K562 (cell line): ENCODE data around the gene ANAPC5. TPM values are rescaled to one million over a fixed set of nuclear protein-coding genes. Genes with fewer than 3 reads are reported as not detected.

Experiments used
- ARNT ChIP-seq, 2 experiments: fragments of 450-650 bp; IDR thresholded peaks; 2 replicates each; pipeline ENCODE4 v1.6.1; 2016; ENCODE audit warnings: mild to moderate bottlenecking in 1 of 2
- C11orf30 ChIP-seq: fragments of 450-650 bp; IDR thresholded peaks from 2 replicates; pipeline ENCODE4 v1.6.1; 2016; ENCODE audit warnings: low read depth, mild to moderate bottlenecking
- DMBX1 ChIP-seq: fragments of 250-450 bp; sonication (Bioruptor Pico); IDR thresholded peaks from 2 replicates; pipeline ENCODE4 v1.8.0; 2022; ENCODE audit warnings: inconsistent platforms, mild to moderate bottlenecking, moderate library complexity, borderline replicate concordance
- GABPA ChIP-seq: fragments of 200-800 bp; sonication (Bioruptor generic); conservative IDR thresholded peaks from 2 replicates; pipeline ENCODE4 v1.6.1; 2016; ENCODE audit warnings: low read depth, missing genetic modification characterization, missing compliant biosample characterization
- HDGF ChIP-seq: fragments of 450-650 bp; IDR thresholded peaks from 2 replicates; pipeline ENCODE4 v1.6.1; 2016
- HNRNPL ChIP-seq: fragments of 200-400 bp; formaldehyde crosslinking; IDR thresholded peaks from 2 replicates; pipeline ENCODE4 v1.6.1; 2017; ENCODE audit warnings: low read depth, mild to moderate bottlenecking, low read length
- IFI16 ChIP-seq: fragments of 250-450 bp; sonication (Bioruptor Pico); IDR thresholded peaks from 2 replicates; pipeline ENCODE4 v2.1.2; 2022; ENCODE audit warnings: mild to moderate bottlenecking, inconsistent platforms
- KAT8 ChIP-seq: fragments of 450-650 bp; IDR thresholded peaks from 2 replicates; pipeline ENCODE4 v1.6.1; 2016; ENCODE audit warnings: low read depth, mild to moderate bottlenecking
- PRDM10 ChIP-seq: fragments of 450-650 bp; IDR thresholded peaks from 2 replicates; pipeline ENCODE4 v1.6.1; 2018; ENCODE audit not compliant: partially characterized antibody
- PTBP1 ChIP-seq: fragments of 200-400 bp; formaldehyde crosslinking; IDR thresholded peaks from 2 replicates; pipeline ENCODE4 v1.6.1; 2017; ENCODE audit warnings: low read depth, low read length
- SMAD1 ChIP-seq: fragments of 150-350 bp; IDR thresholded peaks from 2 replicates; pipeline ENCODE4 v1.6.1; 2014; ENCODE audit warnings: low read length, low read depth; ENCODE audit not compliant: partially characterized antibody
- TCF7 ChIP-seq: sonication (generic); IDR thresholded peaks from 2 replicates; pipeline ENCODE4 v1.6.1; 2016; ENCODE audit warnings: antibody characterized with exemption, borderline replicate concordance
- ZBTB17 ChIP-seq: fragments of 450-650 bp; formaldehyde crosslinking; IDR thresholded peaks from 2 replicates; pipeline ENCODE4 v1.4.0; 2020; ENCODE audit warnings: mild to moderate bottlenecking
- ZBTB2 ChIP-seq: fragments of 450-650 bp; IDR thresholded peaks from 2 replicates; pipeline ENCODE4 v1.6.1; 2016; ENCODE audit warnings: antibody characterized with exemption
- ZKSCAN1 ChIP-seq: fragments of 150-350 bp; IDR thresholded peaks from 2 replicates; pipeline ENCODE4 v1.6.1; 2016; ENCODE audit warnings: low read depth, low read length
- ZNF146 ChIP-seq: IDR thresholded peaks from one replicate; pipeline ENCODE4 v1.6.1; 2018; ENCODE audit warnings: missing compliant biosample characterization; ENCODE audit not compliant: unreplicated experiment
- ZNF830 ChIP-seq: fragments of 250-450 bp; sonication (Bioruptor Pico); IDR thresholded peaks from 2 replicates; pipeline ENCODE4 v1.5.0; 2021; ENCODE audit warnings: mild to moderate bottlenecking
- polyA plus RNA-seq, 8 experiments: library from polyadenylated mRNA; depleted of rRNA in 4 of 8; stranded (reverse) in 5 of 8; unstranded in 3 of 8; fragments of >200 nt; fragmentation: Nextera tagmentation in 2 of 8; fragmentation: Illumina TruSeq in 1 of 8; extraction: Ambion mirVana in 2 of 8; extraction: Trizol in 1 of 8; gene quantifications; 2 replicates each; pipeline versions ENCODE4 v1.2.1 to v1.2.3, GENCODE V29; 2011 to 2014; ENCODE audit warnings: inconsistent platforms in 1 of 8, missing spikeins in 1 of 8
- total RNA-seq, 7 experiments: library from RNA; depleted of rRNA in 6 of 7; stranded (reverse); fragments of >200 nt in 6 of 7; fragmentation: Illumina TruSeq in 2 of 7; extraction: Trizol in 2 of 7; gene quantifications; 2 replicates each; pipeline versions ENCODE4 v1.2.1 to v1.2.3, GENCODE V29; 2011 to 2021; ENCODE audit warnings: low replicate concordance in 1 of 7
- TF ChIP-seq, protein P1 (sequence below): fragments of 450-650 bp; IDR thresholded peaks from 2 replicates; pipeline ENCODE4 v1.6.1; 2016; ENCODE audit warnings: borderline replicate concordance
- TF ChIP-seq, protein P2 (sequence below): fragments of 450-650 bp; formaldehyde crosslinking; IDR thresholded peaks from 2 replicates; pipeline ENCODE4 v1.4.0; 2020; ENCODE audit warnings: mild to moderate bottlenecking, mixed read lengths
- TF ChIP-seq, protein P3 (sequence below): sonication (generic); formaldehyde crosslinking; IDR thresholded peaks from 2 replicates; pipeline ENCODE4 v1.8.0; 2022; ENCODE audit warnings: missing genetic modification reagents, mild to moderate bottlenecking, borderline replicate concordance

ANAPC5 gene
- total and polyA plus RNA-seq, 9 of the 15 experiments (the other 6 are each of a cell fraction or from before 2014, with no cell fraction given), result 136 to 315 (median 197) TPM

DNA sequence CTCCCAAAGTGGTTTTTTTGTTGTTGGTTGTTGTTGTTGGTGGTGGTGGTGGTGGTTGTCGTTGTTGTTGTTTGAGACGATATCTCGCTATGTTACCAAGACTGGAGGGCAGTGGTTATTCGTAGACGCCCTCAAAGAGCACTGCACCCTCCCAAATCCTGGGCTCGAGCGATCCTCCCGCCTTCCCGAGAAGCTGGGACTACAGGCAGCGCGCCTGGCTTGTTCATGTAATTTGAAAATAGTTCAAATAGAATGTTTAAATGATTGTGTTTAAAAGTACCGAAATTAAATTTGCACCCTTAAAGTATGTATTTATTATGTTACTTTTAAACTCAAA is 439 bp upstream of the ANAPC5 start (continued):
- peak; percentile 69 for TF ChIP-seq GABPA
- TF ChIP-seq SMAD1, result peak; percentile 12
- TF ChIP-seq DMBX1 (CRISPR knock-in tag), result no peak
- no peak for TF ChIP-seq KAT8
- no peak for TF ChIP-seq HDGF
- no peak for TF ChIP-seq ZBTB17
- TF ChIP-seq ZBTB2, result no peak
- no peak for TF ChIP-seq IFI16 (CRISPR knock-in tag)
- TF ChIP-seq ZNF830 (CRISPR knock-in tag), result no peak
- TF ChIP-seq, protein P1, sequence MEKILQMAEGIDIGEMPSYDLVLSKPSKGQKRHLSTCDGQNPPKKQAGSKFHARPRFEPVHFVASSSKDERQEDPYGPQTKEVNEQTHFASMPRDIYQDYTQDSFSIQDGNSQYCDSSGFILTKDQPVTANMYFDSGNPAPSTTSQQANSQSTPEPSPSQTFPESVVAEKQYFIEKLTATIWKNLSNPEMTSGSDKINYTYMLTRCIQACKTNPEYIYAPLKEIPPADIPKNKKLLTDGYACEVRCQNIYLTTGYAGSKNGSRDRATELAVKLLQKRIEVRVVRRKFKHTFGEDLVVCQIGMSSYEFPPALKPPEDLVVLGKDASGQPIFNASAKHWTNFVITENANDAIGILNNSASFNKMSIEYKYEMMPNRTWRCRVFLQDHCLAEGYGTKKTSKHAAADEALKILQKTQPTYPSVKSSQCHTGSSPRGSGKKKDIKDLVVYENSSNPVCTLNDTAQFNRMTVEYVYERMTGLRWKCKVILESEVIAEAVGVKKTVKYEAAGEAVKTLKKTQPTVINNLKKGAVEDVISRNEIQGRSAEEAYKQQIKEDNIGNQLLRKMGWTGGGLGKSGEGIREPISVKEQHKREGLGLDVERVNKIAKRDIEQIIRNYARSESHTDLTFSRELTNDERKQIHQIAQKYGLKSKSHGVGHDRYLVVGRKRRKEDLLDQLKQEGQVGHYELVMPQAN, result no peak
- TF ChIP-seq ZKSCAN1, result no peak; the same call in 1 of the 2 replicates
- TF ChIP-seq, protein P2, sequence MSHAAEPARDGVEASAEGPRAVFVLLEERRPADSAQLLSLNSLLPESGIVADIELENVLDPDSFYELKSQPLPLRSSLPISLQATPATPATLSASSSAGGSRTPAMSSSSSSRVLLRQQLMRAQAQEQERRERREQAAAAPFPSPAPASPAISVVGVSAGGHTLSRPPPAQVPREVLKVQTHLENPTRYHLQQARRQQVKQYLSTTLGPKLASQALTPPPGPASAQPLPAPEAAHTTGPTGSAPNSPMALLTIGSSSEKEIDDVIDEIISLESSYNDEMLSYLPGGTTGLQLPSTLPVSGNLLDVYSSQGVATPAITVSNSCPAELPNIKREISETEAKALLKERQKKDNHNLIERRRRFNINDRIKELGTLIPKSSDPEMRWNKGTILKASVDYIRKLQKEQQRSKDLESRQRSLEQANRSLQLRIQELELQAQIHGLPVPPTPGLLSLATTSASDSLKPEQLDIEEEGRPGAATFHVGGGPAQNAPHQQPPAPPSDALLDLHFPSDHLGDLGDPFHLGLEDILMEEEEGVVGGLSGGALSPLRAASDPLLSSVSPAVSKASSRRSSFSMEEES (CRISPR knock-in tag), result no peak
- no peak for TF ChIP-seq TCF7
- TF ChIP-seq HNRNPL, result no peak
- no peak for TF ChIP-seq PRDM10
- TF ChIP-seq ZNF146 (CRISPR knock-in tag), result no peak
- no peak for TF ChIP-seq ARNT (IDR thresholded peaks at IDR 0.05)
- TF ChIP-seq, protein P3, sequence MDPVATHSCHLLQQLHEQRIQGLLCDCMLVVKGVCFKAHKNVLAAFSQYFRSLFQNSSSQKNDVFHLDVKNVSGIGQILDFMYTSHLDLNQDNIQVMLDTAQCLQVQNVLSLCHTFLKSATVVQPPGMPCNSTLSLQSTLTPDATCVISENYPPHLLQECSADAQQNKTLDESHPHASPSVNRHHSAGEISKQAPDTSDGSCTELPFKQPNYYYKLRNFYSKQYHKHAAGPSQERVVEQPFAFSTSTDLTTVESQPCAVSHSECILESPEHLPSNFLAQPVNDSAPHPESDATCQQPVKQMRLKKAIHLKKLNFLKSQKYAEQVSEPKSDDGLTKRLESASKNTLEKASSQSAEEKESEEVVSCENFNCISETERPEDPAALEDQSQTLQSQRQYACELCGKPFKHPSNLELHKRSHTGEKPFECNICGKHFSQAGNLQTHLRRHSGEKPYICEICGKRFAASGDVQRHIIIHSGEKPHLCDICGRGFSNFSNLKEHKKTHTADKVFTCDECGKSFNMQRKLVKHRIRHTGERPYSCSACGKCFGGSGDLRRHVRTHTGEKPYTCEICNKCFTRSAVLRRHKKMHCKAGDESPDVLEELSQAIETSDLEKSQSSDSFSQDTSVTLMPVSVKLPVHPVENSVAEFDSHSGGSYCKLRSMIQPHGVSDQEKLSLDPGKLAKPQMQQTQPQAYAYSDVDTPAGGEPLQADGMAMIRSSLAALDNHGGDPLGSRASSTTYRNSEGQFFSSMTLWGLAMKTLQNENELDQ (CRISPR knock-in tag), result no peak
- TF ChIP-seq C11orf30, result no peak
- TF ChIP-seq PTBP1, result no peak
